Epithelial cell of prostate (primary cell): ENCODE measurements around the gene NEK10.
"Not testable (repeated sequence)": the region's sequence is repeated elsewhere in the genome, so short reads cannot be mapped to it uniquely, and the experiment has no call there.

ENCODE experiments used
- DNase-seq: peaks from one replicate; pipeline ENCODE4 v3.0.0-alpha.2; 2011; ENCODE audit warnings: low read depth, low spot score
- H3K27ac ChIP-seq: fragments of 450-650 bp; 2 replicates; pipeline ENCODE4 v1.5.1; 2017; ENCODE audit warnings: mild to moderate bottlenecking

NEK10 gene

GRCh38 chr3:27368831-27369607, at the start of gene NEK10:
Gene NEK10 (minus strand): TSS chr3:27369383. CDS start chr3:27352882, 16,501 bp downstream.
- peak; percentile 55 for DNase-seq
- H3K27ac ChIP-seq, result no peak within 1 kb of the TSS

DNA sequence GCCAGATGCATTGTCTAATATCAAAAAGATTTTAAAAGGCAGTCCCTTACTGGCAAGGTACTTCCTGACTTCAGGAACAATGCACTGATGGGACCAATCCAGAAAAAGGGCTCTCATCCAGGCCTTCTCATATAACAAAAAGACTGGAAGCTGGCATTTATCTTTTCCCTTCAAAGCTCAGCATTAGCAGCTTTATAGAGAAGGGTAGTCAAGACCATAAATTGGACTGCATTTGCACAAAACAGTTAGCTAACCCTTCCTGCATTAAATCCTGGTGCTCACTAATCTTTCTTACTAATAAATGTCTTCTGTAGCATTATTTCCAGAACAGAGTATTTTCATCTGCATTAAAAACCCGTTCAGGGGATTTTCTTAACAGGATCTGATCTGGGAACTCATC, 46.0 kb upstream of the NEK10 start:
- no peak overlapping the region for H3K27ac ChIP-seq
- DNase-seq, result no peak

DNA sequence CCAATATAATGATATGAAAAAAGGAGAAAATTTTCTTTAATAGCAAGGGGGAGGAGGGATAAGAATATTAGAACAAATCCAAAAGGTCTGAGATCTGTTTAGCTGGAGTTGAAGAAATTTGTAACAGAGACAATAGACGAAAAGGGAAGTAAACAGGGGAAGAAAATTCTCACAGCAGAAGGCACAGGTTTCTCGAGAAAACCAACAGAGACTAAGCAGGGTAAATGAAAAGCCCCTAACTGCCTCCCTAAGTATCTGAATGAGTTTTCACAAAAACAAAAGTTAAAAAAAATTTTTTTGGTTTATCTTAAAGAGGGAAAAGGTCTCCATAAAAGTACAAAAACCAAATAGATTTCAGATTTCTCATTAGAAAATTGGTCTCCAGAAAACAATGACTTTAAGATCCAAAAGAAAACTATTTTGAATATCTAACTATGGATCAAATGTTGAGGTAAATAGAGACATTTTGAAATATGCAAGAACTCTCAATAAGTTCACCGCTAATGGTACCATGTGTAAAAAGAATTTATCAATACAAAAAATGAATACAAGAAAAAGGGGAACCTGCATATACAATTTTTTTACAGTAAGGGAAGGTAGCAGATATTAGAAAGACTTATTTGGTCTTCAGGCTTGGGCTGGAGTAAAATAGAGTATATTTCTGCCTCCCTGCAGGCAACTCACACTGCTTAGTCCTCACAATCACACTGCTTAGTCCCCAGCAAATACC, 23.9 kb upstream of the NEK10 start:
- no peak overlapping the region for H3K27ac ChIP-seq
- DNase-seq, result no peak

DNA sequence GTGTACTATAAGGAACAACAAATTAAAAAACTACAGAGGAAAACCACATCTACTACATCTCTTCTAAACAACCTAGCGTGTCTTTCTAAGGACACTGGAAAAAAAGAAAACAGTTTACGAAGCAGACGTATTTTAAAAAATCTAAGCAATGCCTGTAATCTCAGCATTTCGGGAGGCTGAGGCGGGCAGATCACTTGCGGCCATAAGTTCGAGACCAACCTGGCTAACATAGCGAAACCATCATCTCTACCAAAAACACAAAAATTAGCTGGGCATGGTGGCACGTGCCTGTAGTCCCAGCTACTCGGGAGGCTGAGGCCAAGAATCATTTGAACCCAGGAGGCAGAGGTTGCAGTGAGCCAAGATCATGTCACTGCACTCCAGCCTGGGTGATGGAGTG, 23.2 kb upstream of the NEK10 start:
- not testable (repeated sequence) for DNase-seq, H3K27ac ChIP-seq

GRCh38 chr3:27391796-27392195, 22.6 kb upstream of the NEK10 start:
- no peak overlapping the region for H3K27ac ChIP-seq
- no peak for DNase-seq

- no peak overlapping the region for H3K27ac ChIP-seq
- DNase-seq, result no peak
These were observed 18.4 kb upstream of the NEK10 start for GRCh38 chr3:27387625-27388024.

GRCh38 chr3:27385504-27385903, 16.3 kb upstream of the NEK10 start:
- DNase-seq, result no peak
- no peak overlapping the region for H3K27ac ChIP-seq

DNA sequence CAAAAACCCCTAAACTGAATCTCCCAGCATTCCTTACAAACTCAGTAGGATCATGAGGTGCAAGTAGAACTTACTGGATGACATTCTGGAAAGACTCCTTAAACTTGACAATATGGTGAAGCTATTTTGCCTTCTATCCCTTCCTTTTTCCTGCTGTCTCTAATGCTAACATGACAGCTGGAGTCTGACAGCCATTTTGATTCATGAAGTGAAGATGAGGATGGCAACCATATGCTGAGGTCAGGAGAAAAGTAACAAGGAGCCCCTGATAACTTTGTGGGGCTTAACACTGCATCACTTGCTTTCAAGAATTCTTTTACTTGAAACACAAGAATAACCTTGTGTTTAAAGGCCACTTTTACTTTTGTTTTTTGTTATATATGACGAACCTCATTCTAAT, 15.0 kb upstream of the NEK10 start:
- no peak for DNase-seq
- H3K27ac ChIP-seq, result no peak overlapping the region

- no peak for DNase-seq
- no peak overlapping the region for H3K27ac ChIP-seq
These were observed 11.5 kb upstream of the NEK10 start for GRCh38 chr3:27380433-27381357.

GRCh38 chr3:27378331-27378730, 9.1 kb upstream of the NEK10 start:
- H3K27ac ChIP-seq, result no peak overlapping the region
- no peak for DNase-seq

DNA sequence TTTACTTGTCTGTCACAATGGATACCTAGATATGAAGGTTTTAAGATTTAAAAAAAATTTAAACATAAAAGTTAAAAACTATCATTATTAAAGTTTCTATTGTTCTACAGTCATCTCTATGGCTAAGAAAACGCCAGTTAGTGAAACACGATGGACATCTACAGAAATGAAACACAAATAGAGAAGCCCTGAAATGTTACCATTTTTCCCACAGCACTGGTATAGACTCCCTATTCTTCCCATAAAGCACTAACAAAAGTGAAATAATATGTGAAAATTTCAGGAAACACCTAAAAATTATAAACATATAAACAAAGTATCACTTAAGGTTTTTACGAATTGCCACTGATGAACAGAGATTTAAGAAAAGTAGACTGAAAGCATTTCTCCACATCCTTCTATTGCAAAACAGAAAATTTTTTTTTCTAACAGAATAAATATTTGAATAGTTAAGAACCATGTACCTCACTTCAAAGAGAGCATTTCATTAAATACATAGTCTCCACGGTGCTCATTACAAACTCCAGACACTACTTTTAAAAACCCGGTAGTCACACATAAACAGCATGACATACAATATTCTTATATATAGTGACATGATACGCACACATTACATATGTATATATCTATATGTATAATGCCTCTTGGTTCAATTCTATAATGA, 7.1 kb upstream of the NEK10 start:
- H3K27ac ChIP-seq, result no peak overlapping the region

GRCh38 chr3:27366062-27366591, 3.1 kb downstream of the NEK10 start:
- no peak overlapping the region for H3K27ac ChIP-seq
- DNase-seq, result no peak

More for the DNA sequence above, 7.1 kb upstream of the NEK10 start:
- DNase-seq, result no peak

DNA sequence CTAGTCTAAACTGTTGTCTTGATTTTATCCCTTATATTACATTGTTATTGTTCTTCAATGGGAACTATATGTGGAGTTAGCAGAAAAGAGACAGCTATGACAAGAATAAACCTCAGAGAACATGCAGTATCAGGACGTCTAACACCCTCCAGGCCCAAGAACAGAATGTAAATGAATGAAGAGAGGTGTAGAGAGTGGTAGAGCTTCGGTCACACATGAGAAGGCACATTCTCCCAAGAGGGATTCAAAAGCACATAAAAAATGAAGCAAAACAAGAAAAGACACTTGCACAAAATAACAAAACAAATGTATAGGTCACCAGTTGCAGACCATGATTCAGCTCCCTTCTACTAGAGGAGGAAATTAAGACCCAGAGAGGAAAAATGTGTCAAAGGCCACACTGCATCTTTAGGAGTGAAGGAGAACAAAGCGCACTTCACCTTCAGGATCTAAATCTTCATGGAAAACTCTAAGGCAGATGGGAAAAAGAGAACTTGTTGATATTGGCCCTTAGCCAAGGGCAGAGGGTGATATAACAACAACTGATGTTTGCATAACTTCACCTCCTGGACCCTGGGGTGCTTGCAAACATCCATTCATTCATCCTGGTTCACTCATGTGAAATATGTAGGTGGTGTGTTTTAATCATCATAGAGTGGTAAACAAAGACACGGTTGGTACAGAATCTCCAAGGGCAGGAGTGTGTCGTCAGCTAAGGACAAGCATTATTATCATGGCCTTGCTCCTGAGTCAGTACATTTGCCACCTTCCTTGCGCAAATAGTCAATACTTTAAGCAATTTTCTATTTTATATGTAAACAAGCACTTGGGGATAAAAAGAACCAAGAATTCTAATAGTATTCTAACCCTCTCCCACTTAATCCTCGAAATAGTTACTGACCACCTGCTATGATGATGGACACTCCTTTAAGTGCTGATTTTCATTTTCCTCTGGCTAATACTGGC, 8.8 kb downstream of the NEK10 start:
- H3K27ac ChIP-seq, result no peak overlapping the region
- no peak for DNase-seq

DNA sequence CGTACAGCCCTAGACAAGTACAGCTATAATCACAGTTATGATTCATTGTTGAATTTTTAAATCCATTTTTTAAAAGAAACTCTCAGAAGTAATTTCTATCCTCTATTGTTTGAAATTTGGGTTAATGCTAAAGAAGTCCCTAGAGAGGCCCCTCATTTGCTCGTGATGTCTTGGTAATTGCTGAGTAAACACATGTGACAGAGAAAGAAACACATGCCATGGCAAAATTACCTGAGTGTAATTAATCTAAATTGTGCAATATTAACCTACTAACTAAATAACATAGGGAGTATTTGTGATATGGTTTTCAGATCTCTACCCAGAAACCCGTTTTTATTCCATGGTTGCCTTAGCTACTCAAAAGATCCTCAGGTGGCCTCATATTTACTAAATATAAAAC, 10.8 kb downstream of the NEK10 start:
- no peak for DNase-seq
- no peak overlapping the region for H3K27ac ChIP-seq

DNA sequence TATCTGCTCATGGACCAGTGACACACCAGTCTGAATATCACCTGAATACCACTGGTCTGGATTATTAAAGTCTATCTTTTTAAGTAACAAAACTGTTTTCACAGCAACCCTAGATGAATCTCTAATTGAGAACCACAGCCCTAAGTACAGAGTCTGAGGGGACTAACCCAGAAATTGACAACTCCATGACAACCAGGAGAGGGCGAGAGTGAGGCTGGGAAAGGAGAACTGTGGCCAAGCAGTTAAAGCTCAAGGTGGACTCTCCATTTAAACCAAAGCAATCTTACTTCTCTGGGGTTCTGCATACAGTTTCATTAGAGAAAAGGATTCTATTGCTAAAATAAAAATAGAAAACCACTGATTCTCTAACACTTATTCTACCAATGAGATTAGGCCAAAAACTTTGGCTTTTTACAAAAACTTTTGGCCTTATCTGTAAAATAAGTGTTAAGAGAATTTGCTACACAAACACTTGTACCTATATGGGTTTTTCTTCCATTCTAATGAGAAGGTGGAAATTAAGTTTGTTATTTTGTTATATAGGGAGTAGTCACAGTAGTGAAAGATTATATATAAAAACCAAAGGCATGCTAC, 11.4 kb downstream of the NEK10 start:
- no peak for DNase-seq

DNA sequence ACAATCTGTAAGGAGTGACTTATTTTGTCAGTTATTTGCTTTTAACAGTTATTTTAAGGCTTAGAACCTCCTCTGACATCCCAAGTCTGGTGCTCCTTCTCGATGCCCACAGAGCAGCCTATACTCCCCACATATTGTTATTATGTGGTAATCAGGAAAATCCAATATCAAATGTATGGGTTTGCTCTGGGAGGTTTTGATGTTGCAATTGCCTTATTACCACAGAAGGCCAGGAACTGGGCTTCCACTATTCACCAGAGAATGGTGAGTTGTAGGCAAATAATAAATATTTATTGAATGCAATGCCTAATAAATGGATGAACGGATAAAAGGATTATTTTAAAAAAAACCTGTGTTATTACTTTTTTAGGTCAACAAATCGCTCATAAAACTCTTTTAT, 12.2 kb downstream of the NEK10 start:
- H3K27ac ChIP-seq, result no peak overlapping the region
- no peak for DNase-seq

More for the DNA sequence above, 11.4 kb downstream of the NEK10 start:
- no peak overlapping the region for H3K27ac ChIP-seq

GRCh38 chr3:27354588-27355203, 14.5 kb downstream of the NEK10 start:
- H3K27ac ChIP-seq, result no peak overlapping the region
- DNase-seq, result no peak

DNA sequence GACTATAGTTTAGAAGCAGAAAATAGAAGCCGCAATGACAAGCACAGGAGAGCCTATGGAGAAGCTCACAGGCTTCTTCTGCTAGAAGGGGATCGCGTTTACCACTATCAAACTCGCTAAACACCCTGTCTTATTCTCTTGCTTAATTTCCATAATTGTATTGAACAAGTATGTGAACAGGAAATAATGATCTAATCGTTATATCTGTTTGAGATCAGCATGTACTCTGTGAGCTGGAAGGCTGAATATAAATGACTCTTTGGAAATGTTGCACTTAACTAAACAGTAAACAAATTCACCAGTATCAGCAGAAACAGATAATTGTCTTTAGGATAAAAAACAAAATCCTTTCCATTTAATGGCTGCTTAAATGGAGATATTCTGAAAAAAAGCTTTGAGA, 15.0 kb downstream of the NEK10 start:
- H3K27ac ChIP-seq, result no peak overlapping the region
- DNase-seq, result no peak
